DOHH2 (cell line): ENCODE measurements around the gene EPM2AIP1.

Experiments
- CTCF ChIP-seq: fragments of 200-600 bp; sonication (generic); IDR thresholded peaks from one replicate; pipeline ENCODE4 v1.5.1; 2014; ENCODE audit warnings: antibody characterized with exemption, mild to moderate bottlenecking, low read depth, low read length; ENCODE audit not compliant: poor library complexity, severe bottlenecking
- EZH2phosphoT487 ChIP-seq: fragments of 200-600 bp; sonication (generic); IDR thresholded peaks from 2 replicates; pipeline ENCODE4 v1.6.1; 2017; ENCODE audit warnings: borderline replicate concordance, mild to moderate bottlenecking, antibody characterized with exemption, low read length, moderate library complexity, mixed read lengths

GRCh38 chr3:36945333-36945980 is 47.5 kb downstream of the EPM2AIP1 start:
- TF ChIP-seq CTCF (no peak), EZH2phosphoT487 (no peak)
